HUES48 (cell line): ENCODE data around the gene TCP1.
"Not testable (repeated sequence)": the region's sequence is repeated elsewhere in the genome, so short reads cannot be mapped to it uniquely, and the experiment has no call there.

ENCODE experiments used
- H3K27ac ChIP-seq: one replicate; pipeline ENCODE4 v1.7.0; 2013; ENCODE audit warnings: low read depth, low read length, inconsistent platforms
- H3K27me3 ChIP-seq: 2 replicates; pipeline ENCODE4 v1.6.1; 2013; ENCODE audit warnings: mild to moderate bottlenecking, low read length; ENCODE audit not compliant: control insufficient read depth, insufficient read depth
- H3K36me3 ChIP-seq: 2 replicates; pipeline ENCODE4 v1.6.1; 2013; ENCODE audit warnings: low read length; ENCODE audit not compliant: control insufficient read depth, insufficient read depth
- H3K4me1 ChIP-seq: 2 replicates; pipeline ENCODE4 v1.6.1; 2013; ENCODE audit warnings: mild to moderate bottlenecking, low read length; ENCODE audit not compliant: control insufficient read depth, insufficient read depth
- H3K4me3 ChIP-seq: 2 replicates; pipeline ENCODE4 v1.5.1; 2013; ENCODE audit warnings: mild to moderate bottlenecking, low read depth, low read length
- H3K9ac ChIP-seq: 2 replicates; pipeline ENCODE4 v1.6.1; 2013; ENCODE audit warnings: mild to moderate bottlenecking, low read depth, low read length, moderate library complexity
- H3K9me3 ChIP-seq: 2 replicates; pipeline ENCODE4 v1.6.1; 2013; ENCODE audit warnings: low read length; ENCODE audit not compliant: control insufficient read depth, insufficient read depth

The TCP1 gene

GRCh38 chr6:159754401-159754800 is 35.0 kb downstream of the TCP1 start:
- Histone ChIP-seq H3K27me3 (no peaks in the 10 kb centered on the region), H3K9ac (no peak overlapping the region), H3K4me3 (no peak overlapping the region), H3K4me1 (peaks cover under 1% of the 10 kb centered on the region; the same call in 1 of the 2 replicates), H3K9me3 (no peaks in the 10 kb centered on the region), H3K36me3 (peaks cover 93% of the 10 kb centered on the region), H3K27ac (no peak overlapping the region)

GRCh38 chr6:159753081-159753872 is 36.1 kb downstream of the TCP1 start:
- Histone ChIP-seq H3K36me3 (peaks cover 98% of the 10 kb centered on the region), H3K27ac (no peak overlapping the region), H3K4me3 (no peak overlapping the region), H3K27me3 (no peaks in the 10 kb centered on the region), H3K9me3 (no peaks in the 10 kb centered on the region), H3K9ac (no peak overlapping the region), H3K4me1 (no peaks in the 10 kb centered on the region)

GRCh38 chr6:159751448-159751847 is 38.0 kb downstream of the TCP1 start:
- H3K36me3 ChIP-seq: peaks cover 100% of the 10 kb centered on the region
- no peak overlapping the region for H3K4me3 ChIP-seq
- H3K4me1 ChIP-seq: no peaks in the 10 kb centered on the region
- H3K27me3 ChIP-seq: no peaks in the 10 kb centered on the region
- no peak overlapping the region for H3K9ac ChIP-seq
- no peak overlapping the region for H3K27ac ChIP-seq
- H3K9me3 ChIP-seq: no peaks in the 10 kb centered on the region

GRCh38 chr6:159748127-159748526 is 41.3 kb downstream of the TCP1 start:
- H3K36me3 ChIP-seq: peaks cover 100% of the 10 kb centered on the region
- H3K27me3 ChIP-seq, H3K4me3 ChIP-seq, H3K9me3 ChIP-seq, H3K9ac ChIP-seq, H3K4me1 ChIP-seq, H3K27ac ChIP-seq: not testable (repeated sequence)

- H3K9me3 ChIP-seq: no peaks in the 10 kb centered on the region
Observed at GRCh38 chr6:159746759-159747158, 42.6 kb downstream of the TCP1 start.

GRCh38 chr6:159745081-159745480 is 44.3 kb downstream of the TCP1 start:
- peaks cover 100% of the 10 kb centered on the region for H3K36me3 ChIP-seq
- no peaks in the 10 kb centered on the region for H3K9me3 ChIP-seq
- no peaks in the 10 kb centered on the region for H3K27me3 ChIP-seq
- no peak overlapping the region for H3K9ac ChIP-seq
- H3K4me3 ChIP-seq: no peak overlapping the region
- H3K27ac ChIP-seq: no peak overlapping the region
- no peaks in the 10 kb centered on the region for H3K4me1 ChIP-seq

More at GRCh38 chr6:159746759-159747158, 42.6 kb downstream of the TCP1 start:
- Histone ChIP-seq H3K36me3 (peaks cover 100% of the 10 kb centered on the region), H3K4me1 (no peaks in the 10 kb centered on the region), H3K27ac (no peak overlapping the region), H3K27me3 (no peaks in the 10 kb centered on the region), H3K4me3 (no peak overlapping the region), H3K9ac (no peak overlapping the region)

GRCh38 chr6:159742165-159742564 is 47.2 kb downstream of the TCP1 start:
- Histone ChIP-seq H3K27ac (no peak overlapping the region), H3K4me3 (no peak overlapping the region), H3K27me3 (no peaks in the 10 kb centered on the region), H3K36me3 (peaks cover 100% of the 10 kb centered on the region), H3K9me3 (no peaks in the 10 kb centered on the region), H3K4me1 (no peaks in the 10 kb centered on the region), H3K9ac (no peak overlapping the region)

- no peaks in the 10 kb centered on the region for H3K9me3 ChIP-seq
- H3K4me1 ChIP-seq: no peaks in the 10 kb centered on the region
- H3K27me3 ChIP-seq: no peaks in the 10 kb centered on the region
- no peak overlapping the region for H3K9ac ChIP-seq
- no peak overlapping the region for H3K4me3 ChIP-seq
- no peak overlapping the region for H3K27ac ChIP-seq
- H3K36me3 ChIP-seq: peaks cover 80% of the 10 kb centered on the region
Observed at GRCh38 chr6:159739341-159739740, 50.1 kb downstream of the TCP1 start.

- Histone ChIP-seq H3K27me3 (no peaks in the 10 kb centered on the region), H3K9me3 (no peaks in the 10 kb centered on the region), H3K36me3 (peaks cover 56% of the 10 kb centered on the region), H3K4me1 (no peaks in the 10 kb centered on the region), H3K27ac (no peak overlapping the region), H3K9ac (no peak overlapping the region), H3K4me3 (no peak overlapping the region)
Observed at GRCh38 chr6:159736908-159737307, 52.5 kb downstream of the TCP1 start.

GRCh38 chr6:159733395-159733794 is 56.0 kb downstream of the TCP1 start:
- H3K27me3 ChIP-seq, H3K9ac ChIP-seq, H3K9me3 ChIP-seq, H3K4me3 ChIP-seq, H3K4me1 ChIP-seq, H3K27ac ChIP-seq: not testable (repeated sequence)
- H3K36me3 ChIP-seq: peaks cover 34% of the 10 kb centered on the region

- H3K9ac ChIP-seq, H3K4me1 ChIP-seq, H3K27me3 ChIP-seq, H3K9me3 ChIP-seq, H3K27ac ChIP-seq, H3K4me3 ChIP-seq: not testable (repeated sequence)
- peaks cover 25% of the 10 kb centered on the region for H3K36me3 ChIP-seq
Observed at GRCh38 chr6:159732550-159732949, 56.9 kb downstream of the TCP1 start.
